ENCODE results near the gene MED15.
"Not testable (repeated sequence)": the region's sequence is repeated elsewhere in the genome, so short reads cannot be mapped to it uniquely, and the experiment has no call there.

Gene MED15

GRCh38 chr22:20494978-20495860, 12.2 kb upstream of the MED15 start, which contains the start of gene KLHL22:
Gene KLHL22, minus strand, starts transcription at chr22:20495795. Its CDS starts 6,584 bp downstream, at chr22:20489211.
- Histone ChIP-seq H3K27ac (peak within 1 kb of the TSS; percentile 88 to 97), H3K4me3 (peak within 1 kb of the TSS; percentile 86)
- TF ChIP-seq CTCF (IDR thresholded peaks at IDR 0.05): no peak
- no peak for DNase-seq (ENCODE audit: low spot score)

GRCh38 chr22:20495861-20496681, 11.3 kb upstream of the MED15 start:
- TF ChIP-seq CTCF (IDR thresholded peaks at IDR 0.05): peak; percentile 76
- peak overlapping the region; percentile 86 for H3K4me3 ChIP-seq
- peak overlapping the region; percentile 88 to 97 for H3K27ac ChIP-seq
- DNase-seq (ENCODE audit: low spot score): peak; percentile 93

- TF ChIP-seq CTCF (IDR thresholded peaks at IDR 0.05): no peak
- Histone ChIP-seq H3K27ac (no peak overlapping the region), H3K4me3 (no peak overlapping the region)
- DNase-seq (ENCODE audit: low spot score): no peak
These were observed 10.0 kb upstream of the MED15 start for GRCh38 chr22:20497426-20497825.

- H3K4me3 ChIP-seq: no peak overlapping the region
- TF ChIP-seq CTCF (IDR thresholded peaks at IDR 0.05): no peak
- DNase-seq (ENCODE audit: low spot score): no peak
- H3K27ac ChIP-seq: no peak overlapping the region
These were observed 8.5 kb upstream of the MED15 start for GRCh38 chr22:20498913-20499312.

GRCh38 chr22:20499769-20500168, 7.6 kb upstream of the MED15 start:
- no peak for DNase-seq (ENCODE audit: low spot score)

GRCh38 chr22:20503816-20504215, 3.6 kb upstream of the MED15 start:
- H3K4me3 ChIP-seq: no peak overlapping the region
- TF ChIP-seq CTCF (IDR thresholded peaks at IDR 0.05): no peak
- H3K27ac ChIP-seq: no peak overlapping the region
- no peak for DNase-seq (ENCODE audit: low spot score)

More at GRCh38 chr22:20499769-20500168, 7.6 kb upstream of the MED15 start:
- no peak overlapping the region for H3K4me3 ChIP-seq
- no peak for TF ChIP-seq CTCF (IDR thresholded peaks at IDR 0.05)
- H3K27ac ChIP-seq: no peak overlapping the region

GRCh38 chr22:20504293-20504922, 3.0 kb upstream of the MED15 start:
- DNase-seq (ENCODE audit: low spot score); H3K4me3 ChIP-seq; H3K27ac ChIP-seq: not testable (repeated sequence)
